HG03558 (cell line): ENCODE measurements around the gene MGME1.

ENCODE experiments used
- ATAC-seq: cut with Tn5 transposase; IDR thresholded peaks from one replicate; pipeline ENCODE4 v1.9.1; 2021; ENCODE audit warnings: moderate number of reproducible peaks; ENCODE audit not compliant: unreplicated experiment; ENCODE audit errors: extremely low read depth

Gene MGME1

GRCh38 chr20:17987988-17988387 lies 19.2 kb downstream of the MGME1 start:
- no peak for ATAC-seq

GRCh38 chr20:17990278-17990972 lies 21.6 kb downstream of the MGME1 start:
- ATAC-seq: no peak

DNA sequence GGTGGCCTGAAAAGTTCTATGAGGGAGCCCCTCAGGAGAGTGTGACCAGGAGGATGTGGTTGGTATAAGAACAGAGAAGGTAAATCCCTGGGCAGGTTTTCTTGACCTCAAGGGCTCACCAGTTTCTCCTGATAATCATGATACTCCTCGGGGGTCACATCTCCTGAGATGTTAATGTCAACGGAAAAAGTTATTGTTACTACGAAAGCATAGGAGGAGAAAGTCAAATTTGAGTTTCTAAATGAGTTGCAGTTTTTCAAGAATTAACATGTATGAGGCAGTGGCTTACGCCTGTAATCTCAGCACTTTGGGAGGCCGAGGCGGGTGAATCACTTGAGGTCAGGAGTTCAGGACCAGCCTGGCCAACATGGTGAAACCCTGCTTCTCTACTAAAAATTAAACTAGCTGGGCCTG lies 23.4 kb downstream of the MGME1 start:
- peak; percentile 53 for ATAC-seq

DNA sequence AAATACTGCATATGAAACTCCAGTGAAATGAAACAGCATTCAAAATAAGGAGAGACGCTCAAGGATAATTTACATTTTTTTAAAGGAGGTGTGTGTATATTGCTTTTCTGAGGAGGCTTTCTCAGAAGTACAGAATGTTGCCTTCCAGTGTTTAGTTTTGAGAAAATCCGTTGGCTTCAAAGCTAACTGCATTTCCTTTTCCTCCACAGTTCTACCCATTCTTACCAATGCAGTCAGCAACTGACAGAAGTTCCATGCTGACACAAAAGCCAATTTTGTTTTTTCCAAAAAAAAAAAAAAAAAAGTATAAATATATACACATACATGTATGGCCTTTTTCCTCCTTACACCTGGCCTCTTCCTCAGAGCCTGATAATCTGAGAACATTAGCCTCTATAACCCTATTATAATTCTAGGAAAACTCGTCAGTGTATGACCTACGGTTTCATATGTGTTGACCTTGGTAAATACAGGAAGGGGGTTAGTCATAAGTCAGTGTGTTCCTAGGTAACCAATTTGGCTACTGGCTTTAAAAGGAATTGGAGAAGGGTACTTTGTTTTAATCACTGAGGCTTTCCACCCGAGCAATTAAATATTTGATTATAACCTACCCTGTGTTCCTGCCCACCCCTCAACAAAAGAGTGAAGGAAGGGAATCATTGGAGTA lies 24.2 kb downstream of the MGME1 start:
- ATAC-seq: no peak

- no peak for ATAC-seq
Measured at GRCh38 chr20:17993546-17993945, 24.7 kb downstream of the MGME1 start.

DNA sequence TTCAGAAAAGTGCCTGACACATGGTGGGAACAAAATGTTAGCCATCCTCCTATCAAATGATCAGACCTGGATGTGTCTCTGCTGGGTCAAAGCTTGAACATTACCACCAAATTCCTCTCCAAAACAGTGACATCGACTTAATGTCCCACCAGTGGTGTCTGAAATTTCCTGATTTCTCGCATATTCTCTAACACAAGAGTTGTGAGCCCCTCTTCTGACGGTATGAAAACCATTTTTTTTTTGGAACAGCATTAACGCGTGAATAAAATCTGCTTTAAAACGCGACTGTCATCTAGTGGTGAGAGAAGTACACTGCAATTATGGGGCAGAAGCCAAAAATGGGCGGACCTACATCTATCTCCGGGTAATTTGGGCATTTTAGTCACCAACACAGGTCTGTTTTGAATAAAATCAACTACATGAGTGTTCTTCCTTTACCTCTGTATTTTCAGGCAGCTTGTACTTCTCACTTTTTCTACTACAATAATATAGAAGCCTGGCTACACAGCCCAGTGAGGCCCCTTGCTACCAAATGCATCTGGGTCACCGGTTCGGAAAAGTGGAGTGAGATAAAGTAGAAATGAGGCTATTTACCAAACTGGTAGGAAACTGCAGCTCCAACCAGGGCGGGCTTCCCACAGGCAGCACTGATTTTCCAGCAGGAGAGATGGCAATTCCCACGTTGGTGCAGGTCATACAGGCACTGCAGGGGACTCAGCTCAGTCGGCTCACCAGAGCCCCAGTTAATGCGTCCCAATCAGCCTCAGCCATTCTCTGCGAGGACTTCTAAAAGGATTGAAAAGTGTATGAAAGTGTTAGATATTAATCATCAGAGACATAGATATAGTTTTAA lies 27.4 kb downstream of the MGME1 start:
- ATAC-seq: no peak

GRCh38 chr20:17998446-17998845 lies 29.6 kb downstream of the MGME1 start:
- ATAC-seq: no peak

GRCh38 chr20:17999566-17999965 lies 30.7 kb downstream of the MGME1 start:
- no peak for ATAC-seq

DNA sequence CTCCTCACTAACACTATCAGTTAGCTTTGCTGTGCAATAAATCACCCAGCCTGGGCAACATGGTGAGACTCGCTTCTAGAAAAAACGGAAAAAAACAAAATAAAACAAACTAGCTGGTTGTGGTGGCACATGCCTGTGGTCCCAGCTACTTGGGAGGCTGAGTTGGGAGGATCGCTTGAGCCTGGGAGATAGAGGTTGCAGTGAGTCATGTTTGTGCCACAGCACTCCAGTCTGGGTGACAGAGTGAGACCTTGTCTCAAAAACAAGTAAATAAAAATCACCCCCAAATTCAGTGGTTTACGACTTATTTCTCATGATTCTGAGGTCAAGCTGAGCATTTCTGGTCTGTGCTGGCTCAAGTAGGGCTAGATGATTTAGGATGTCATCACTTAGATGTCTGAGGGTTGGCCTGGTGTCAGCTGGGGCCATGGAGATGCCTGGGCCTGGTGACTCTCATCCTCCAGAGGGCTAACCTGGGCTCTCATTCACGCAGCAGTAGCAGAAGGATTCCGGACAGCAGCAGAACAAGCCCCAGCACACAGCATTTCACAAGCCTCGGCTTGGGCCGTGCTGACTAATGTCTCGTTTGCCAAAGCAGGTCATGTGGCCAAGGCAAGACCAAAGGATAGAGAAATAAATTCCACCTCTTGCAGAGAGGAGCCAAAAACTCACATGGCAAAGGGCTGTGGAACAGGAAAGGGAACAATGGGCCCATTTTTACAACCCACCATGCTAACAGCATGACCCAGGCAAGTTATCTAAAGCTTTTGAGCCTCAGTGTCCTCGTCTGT lies 32.5 kb downstream of the MGME1 start:
- no peak for ATAC-seq

- ATAC-seq: no peak
Measured at GRCh38 chr20:18003897-18004296, 35.1 kb downstream of the MGME1 start.

GRCh38 chr20:18004384-18005031 lies 35.7 kb downstream of the MGME1 start:
- no peak for ATAC-seq

DNA sequence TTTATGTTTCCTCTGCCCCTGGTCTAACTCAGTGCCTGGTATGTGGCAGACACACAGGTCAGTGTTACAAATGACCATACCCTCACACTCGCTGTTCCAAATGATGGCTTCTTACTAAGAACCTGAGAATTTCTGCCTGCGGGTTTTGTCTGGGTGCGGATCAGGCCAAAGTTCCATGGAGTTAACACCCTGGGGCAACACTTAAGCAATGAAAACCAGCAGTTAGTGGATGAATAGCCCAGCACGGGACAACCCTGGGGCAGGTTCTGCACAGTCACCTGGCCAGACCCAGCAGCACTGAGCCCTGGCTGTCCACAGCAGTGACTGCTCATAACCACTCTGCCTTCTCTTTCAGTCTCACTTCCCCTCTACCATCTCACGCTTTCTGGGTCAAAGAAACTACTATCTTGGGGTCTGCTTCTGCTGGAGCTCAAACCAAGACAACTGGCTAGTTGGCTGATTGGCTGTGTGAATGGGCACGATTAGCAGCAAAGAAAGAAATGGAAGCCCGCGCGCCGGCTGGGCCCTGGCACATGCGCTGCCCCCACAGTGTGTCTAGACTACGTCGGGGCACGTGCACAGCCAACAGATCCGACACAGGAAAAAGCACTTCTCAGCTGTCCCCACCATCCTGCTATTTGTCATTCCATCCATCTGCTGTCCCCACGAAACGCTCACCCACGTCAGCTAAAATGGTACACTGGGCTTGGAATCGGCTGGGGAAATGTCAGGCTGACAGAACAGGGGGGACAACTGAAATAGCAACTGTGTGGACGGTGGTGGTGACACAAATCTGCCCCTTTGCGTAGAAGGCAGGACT lies 36.6 kb downstream of the MGME1 start:
- peak; percentile 96 for ATAC-seq

- ATAC-seq: no peak
Measured at GRCh38 chr20:18005990-18006364, 37.2 kb downstream of the MGME1 start.

- ATAC-seq: no peak
Measured at GRCh38 chr20:18006684-18007083, 37.9 kb downstream of the MGME1 start.

DNA sequence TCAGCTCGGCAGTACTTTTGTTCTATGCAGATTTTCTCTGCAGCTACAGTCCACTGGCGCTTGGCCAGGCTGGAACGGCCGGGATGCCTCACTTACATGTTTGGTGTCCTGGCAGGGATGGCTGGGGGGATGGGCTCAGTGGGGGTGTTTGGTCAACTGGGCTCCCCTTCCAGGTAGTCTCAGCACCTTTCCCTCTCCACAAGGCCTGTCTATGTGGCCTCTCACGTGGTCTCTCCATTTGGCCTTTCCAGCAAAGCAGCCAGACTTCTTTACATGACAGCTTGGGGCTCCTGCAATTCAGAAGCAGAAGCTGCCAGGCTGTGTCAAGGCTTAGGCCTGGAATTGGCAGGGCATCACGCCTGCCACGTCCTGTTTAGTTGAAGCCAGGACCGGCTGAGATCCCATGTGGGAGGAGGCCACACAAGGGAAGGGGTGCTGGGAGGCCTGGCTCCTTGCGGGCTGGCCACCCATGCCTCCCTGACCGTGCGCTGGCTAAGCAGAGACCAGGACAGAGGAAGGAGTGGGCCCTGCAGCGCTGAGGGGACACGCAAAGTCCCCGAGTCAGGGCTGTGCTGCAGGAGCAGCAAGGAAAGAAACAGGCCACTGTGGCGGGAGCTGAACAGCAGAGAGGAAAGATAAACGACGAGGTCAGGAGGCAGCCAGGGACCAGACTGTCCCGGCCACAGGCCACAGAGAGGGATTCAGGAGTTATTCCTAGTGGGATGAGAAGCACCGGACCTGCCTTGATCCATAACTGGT lies 38.9 kb downstream of the MGME1 start:
- no peak for ATAC-seq

DNA sequence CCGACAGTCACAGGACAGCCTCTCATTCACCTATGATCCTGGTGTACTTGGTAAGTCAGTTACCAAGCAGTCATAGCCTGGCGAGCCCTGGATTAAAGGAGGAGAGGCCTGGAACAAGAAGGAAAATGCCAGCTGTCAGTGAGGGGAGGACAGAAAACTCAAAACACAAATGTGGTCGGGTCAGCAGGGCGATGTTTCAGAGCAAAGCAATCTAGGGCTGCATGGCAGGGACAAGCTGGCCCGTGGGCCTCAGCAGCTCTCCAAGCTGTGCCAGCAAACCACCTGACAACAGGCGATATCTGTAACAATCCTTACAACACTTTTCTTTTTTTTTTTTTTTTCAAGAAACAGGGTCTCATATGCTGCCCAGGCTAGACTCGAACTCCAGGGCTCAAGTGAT lies 40.3 kb downstream of the MGME1 start:
- no peak for ATAC-seq

GRCh38 chr20:18011482-18011881 lies 42.7 kb downstream of the MGME1 start:
- ATAC-seq: no peak

GRCh38 chr20:18011951-18012645 lies 43.3 kb downstream of the MGME1 start:
- ATAC-seq: no peak
